Inflammatory macrophage treated with lipopolysaccharide for 1 hour (primary cell): ENCODE data around the gene SPIB.

Experiments
- DNase-seq, 2 donors: peaks; one replicate each; pipeline ENCODE4 v3.0.0-alpha.2; 2020 to 2022

SPIB gene

DNA sequence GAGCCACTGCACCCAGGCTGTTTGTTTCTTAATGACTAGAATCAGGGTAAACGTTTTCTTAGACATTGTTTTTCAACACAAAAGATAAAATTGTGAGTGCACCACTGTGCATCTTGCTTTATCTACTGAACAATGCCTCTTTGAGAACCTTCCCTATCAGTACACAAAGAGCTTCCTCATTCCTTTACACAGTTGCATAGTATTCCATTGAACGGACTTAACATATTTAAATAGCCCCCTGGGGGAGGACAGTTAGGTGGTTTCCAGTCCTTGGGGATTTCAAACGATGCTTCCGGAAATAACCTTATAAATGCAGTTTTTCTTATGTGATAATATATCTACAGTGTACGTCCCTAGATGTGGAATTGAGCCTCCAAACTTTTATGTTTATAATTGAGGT is 26.0 kb upstream of the SPIB start:
- no peak for DNase-seq

DNA sequence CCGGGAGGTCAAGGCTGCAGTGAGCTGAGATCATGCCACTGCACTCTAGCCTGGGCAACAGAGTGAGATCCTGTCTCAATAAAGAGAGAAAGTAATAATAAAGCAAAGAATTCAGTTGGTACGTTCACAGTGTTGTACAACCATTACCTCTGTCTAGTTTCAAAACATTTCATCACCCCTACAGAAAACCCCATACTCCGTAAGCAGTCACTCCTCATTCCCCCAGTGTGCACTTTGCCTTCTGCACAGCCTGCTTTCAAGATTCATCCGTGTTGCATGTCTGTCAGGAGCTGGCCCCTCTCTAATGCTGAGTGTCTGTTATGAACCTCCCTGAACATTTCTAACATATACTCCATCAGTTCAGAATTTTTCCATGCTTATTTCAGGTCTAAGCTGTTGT is 25.1 kb upstream of the SPIB start:
- DNase-seq: no peak

DNA sequence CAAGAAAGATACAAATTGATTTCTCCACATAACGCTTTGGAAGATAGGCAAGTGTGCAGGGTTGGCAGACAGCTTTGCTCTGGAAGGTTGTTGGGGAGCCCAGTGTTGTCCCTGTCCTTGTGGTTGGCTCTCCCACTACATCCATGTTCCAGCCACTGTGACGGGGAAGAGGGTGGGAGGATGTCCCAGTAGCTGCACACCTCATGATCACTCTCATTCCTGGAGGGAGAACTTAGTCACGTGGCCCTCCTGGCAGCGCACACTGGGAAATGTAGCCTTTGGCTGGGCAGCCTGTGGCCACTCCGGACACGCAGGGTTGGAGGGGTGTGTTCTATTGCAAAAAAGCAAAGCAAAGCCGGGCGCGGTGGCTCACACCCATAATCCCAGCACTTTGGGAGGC is 24.7 kb upstream of the SPIB start:
- DNase-seq: no peak

DNA sequence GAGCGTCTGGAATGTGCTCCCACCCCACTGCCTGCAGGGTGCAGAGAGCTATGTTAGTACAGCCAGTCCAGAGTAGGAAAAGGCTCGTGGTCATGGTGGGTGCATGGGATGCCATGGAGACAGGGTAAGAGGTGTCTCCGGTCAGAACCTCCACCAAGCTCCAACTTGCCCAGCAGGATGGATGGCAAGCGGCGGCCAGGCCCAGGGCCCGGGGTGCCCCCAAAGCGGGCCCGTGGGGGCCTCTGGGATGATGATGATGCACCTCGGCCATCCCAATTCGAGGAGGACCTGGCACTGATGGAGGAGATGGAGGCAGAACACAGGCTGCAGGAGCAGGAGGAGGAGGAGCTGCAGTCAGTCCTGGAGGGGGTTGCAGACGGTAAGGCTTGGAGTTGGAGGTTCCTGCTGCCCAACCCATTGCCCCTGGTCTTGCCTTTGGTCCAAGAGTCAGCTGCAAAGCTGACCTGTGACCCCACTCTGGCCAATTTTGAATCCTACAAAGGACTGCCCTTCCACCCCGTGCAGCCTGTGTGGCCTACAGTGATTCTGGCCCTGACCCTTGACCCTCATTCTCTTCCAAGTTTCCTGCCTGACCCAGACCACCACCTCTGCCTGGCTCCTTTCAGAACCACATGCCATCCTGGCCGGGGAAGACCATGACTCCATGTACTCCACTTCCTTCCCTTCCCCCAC is 19.9 kb upstream of the SPIB start:
- DNase-seq: no peak

DNA sequence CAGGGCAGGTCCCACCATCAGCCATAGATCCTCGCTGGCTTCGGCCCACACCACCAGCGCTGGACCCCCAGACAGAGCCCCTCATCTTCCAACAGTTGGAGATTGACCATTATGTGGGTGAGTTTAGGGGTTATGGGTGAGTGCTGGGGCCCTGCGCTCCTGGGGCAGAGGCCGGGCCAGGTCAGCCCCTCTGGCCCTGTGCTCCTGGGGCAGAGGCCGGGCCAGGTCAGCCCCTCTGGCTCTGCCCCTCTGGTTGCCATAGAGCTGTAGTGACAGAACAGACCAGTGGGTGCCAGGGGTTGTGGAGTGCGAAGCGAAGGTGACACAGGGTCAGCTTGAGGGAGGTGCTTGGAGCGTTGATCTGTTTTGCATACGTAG is 19.4 kb upstream of the SPIB start:
- no peak for DNase-seq

DNA sequence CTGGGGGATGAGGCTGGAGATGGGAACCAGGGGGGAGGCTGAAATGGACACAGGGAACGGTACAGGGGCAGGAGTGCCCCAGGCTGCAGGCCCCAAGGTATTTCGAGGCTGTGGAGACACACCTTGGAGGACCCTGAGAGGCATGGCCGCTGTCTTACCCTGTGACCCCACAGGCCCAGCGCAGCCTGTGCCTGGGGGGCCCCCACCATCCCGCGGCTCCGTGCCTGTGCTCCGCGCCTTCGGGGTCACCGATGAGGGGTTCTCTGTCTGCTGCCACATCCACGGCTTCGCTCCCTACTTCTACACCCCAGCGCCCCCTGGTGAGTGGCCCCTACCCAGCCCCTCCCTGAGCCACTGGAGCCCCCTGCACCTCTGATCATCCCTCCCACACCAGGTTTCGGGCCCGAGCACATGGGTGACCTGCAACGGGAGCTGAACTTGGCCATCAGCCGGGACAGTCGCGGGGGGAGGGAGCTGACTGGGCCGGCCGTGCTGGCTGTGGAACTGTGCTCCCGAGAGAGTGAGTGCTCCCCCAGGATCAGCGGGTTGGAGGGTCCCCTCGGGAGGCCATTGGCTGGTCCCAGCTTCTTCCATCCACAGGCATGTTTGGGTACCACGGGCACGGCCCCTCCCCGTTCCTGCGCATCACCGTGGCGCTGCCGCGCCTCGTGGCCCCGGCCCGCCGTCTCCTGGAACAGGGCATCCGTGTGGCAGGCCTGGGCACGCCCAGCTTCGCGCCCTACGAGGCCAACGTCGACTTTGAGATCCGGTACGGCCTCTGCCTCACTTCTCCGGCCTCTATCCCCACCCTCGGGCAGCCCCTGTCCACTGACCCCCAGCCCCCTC is 16.9 kb upstream of the SPIB start:
- DNase-seq: no peak

DNA sequence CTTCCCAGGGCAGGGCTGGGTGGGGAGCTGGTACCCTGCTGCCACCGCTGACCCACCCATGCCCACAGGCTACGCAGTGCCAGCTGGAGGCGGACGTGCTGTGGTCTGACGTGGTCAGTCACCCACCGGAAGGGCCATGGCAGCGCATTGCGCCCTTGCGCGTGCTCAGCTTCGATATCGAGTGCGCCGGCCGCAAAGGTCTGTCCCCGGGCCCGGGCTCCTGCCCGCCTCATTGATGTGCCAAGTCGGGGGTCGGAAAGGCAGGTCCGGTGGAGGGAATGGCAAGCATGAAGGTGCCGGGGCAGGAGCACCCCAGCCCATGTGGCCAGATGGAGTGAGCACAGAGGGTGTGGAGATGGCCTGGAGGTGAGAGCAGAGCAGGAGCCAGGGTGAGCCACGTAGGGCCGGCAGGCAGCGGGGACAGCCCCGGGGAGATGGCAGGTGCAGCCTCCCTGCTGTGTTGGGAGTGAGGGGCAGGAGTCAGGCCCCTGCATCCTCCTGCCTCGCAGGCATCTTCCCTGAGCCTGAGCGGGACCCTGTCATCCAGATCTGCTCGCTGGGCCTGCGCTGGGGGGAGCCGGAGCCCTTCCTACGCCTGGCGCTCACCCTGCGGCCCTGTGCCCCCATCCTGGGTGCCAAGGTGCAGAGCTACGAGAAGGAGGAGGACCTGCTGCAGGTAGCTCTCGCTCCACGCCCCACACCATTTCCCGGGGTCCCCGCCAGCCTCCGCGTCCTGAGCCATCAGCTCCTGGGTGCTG is 16.0 kb upstream of the SPIB start:
- DNase-seq: no peak

DNA sequence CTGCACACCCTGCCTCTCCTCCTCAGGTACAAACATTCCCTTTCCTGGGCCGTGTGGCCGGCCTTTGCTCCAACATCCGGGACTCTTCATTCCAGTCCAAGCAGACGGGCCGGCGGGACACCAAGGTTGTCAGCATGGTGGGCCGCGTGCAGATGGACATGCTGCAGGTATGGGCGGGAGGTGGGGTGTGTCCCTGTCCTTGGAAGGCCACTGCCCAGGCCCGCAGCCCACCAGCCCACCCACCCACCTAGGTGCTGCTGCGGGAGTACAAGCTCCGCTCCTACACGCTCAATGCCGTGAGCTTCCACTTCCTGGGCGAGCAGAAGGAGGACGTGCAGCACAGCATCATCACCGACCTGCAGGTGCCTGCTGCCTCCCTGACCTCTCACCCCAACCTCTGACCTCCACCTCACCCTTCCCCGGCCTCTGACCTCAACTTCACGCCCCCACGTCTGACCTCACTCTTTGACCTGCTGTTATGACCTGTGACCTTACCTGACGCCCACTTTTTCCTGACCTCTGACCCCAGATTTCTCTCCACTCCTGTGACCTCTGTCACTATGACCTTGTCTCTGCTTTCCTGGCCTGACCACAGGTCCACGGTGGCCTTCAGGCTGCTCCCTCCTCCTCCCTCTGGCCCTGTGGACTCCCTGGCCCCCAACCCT is 12.4 kb upstream of the SPIB start:
- no peak for DNase-seq

DNA sequence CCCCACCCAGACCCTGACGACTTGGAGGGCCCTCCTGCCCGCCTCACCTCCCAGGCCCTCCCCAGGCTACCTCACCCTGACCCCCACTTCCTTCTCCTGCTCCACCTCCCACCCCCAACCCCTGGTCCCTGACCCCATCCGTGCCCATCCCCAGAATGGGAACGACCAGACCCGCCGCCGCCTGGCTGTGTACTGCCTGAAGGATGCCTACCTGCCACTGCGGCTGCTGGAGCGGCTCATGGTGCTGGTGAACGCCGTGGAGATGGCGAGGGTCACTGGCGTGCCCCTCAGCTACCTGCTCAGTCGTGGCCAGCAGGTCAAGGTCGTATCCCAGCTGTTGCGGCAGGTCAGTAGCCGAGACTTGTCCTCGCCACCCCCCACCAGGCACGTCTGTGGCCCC is 11.9 kb upstream of the SPIB start:
- no peak for DNase-seq

DNA sequence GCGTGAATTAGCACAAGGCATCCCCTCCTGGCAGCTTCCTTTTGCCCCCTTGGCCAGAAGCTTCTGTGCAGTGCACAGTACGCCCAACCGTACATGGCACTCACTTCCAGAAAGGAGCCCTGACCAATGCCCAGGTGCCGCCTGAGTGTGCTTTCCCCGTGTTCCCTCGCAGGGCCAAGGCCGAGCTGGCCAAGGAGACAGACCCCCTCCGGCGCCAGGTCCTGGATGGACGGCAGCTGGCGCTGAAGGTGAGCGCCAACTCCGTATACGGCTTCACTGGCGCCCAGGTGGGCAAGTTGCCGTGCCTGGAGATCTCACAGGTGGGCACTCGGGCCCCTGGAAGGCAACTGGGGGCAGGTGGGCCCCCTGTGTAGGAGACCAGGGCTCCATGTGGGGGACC is 9.4 kb upstream of the SPIB start:
- no peak for DNase-seq

DNA sequence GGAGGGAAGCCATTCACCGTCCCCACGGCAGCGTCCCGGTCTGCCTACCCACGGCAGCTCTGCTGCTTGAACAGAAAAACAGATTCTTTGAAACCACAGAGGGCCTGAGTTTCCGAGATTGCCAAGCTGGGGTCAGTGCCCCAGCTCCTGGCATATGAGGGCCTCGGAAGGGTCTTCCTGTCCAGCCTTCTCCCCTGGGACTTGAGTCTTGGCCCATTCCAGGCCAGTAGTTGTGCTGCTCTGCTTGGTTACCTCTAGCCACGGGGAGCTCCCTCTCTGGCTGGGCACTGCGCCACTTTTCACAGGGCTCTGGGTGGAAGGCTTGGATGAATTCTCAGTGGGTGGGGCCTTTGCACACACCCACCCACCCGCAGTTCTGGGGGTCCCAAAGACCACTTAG is 8.6 kb upstream of the SPIB start:
- no peak for DNase-seq

DNA sequence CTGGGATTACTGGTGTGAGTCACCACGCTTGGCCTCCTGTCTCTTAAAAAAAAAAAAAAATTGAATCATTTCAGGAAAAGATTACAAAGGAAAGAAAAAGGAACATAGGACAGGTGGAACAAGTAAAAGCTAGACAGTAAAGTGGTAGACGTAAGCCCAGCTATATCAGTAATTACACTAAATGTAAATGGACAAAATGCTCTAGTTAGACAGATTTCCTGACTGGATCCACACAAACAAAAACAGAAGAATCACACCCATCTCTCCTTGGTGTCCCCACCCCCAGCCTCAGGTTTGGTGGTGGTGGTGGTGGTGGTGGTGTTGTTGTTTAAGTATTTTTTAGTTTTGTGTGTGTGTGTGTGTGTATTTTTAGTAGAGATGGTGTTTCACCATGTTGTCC is 6.3 kb upstream of the SPIB start:
- no peak for DNase-seq

DNA sequence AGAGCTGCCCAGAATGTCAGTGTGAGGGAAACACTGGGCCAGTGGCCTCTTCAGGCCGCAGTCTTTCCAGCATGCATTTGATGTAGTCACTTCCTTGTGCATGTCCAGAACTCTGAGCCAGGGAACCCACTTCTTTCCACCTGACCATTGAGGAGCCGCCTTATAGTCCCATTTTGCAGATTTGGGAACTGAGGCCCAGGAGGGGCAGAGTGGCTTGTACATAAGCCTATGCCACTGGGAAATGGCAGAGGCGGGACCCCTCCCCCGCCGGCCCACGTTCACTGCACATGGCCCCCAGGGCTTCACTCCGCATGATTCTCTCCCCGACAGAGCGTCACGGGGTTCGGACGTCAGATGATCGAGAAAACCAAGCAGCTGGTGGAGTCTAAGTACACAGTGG is 5.6 kb upstream of the SPIB start:
- DNase-seq: no peak

DNA sequence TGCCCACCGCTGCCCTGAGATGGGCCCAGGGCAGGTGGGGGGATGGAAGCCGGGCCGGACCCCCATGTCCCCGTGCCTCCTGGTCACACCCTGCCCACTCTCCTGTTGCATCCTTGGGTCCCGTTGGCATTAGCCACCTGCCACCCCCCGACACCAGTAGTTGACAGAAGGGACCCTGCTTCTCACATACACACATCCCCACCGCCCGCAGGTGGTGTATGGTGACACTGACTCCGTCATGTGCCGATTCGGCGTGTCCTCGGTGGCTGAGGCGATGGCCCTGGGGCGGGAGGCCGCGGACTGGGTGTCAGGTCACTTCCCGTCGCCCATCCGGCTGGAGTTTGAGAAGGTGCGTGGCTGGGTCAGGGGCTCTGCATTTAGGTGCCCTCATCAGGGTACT is 5.2 kb upstream of the SPIB start:
- DNase-seq: no peak

DNA sequence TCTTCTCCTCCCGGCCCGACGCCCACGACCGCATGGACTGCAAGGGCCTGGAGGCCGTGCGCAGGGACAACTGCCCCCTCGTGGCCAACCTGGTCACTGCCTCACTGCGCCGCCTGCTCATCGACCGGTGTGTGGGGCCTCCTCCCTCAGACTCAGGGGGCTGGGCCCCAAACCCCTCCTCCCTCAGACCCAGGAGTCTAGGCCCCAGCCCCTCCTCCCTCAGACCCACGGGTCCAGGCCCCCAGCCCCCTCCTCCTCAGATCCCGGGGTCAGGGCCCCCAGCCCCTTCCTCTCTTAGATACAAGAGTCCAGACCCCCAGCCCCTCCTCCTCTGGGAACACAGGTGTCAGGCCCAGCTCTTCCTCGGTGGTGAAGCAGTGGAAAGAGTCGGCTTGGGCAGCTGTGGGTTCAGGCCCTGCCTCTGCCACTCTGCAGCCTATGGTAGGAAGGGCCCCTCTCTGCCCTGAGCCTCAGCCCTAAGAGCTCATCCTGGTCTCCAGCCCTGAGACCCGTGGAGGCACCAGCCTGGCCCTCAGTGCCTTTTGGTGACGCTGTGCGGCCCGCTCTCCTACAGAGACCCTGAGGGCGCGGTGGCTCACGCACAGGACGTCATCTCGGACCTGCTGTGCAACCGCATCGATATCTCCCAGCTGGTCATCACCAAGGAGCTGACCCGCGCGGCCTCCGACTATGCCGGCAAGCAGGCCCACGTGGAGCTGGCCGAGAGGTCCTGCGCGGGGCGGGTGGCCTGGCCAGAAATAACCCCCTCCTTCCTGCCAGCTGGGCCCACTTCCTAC is 3.7 kb upstream of the SPIB start:
- DNase-seq: peak; percentile 63 to 87

DNA sequence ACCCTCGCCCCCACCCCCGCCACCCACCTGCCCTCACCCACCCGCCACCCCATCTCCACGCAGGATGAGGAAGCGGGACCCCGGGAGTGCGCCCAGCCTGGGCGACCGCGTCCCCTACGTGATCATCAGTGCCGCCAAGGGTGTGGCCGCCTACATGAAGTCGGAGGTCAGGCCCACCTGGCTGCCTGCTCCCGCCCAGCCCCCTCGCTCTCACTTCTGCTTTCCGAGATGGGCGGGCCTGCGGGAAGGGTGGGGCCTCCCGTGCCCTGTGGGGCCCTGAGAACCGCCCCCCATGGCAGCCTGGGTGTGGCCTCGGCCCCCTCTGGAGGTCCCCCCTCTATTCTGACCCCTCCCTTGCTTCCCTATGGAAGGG is 3.1 kb upstream of the SPIB start:
- peak; percentile 23 to 38 for DNase-seq

DNA sequence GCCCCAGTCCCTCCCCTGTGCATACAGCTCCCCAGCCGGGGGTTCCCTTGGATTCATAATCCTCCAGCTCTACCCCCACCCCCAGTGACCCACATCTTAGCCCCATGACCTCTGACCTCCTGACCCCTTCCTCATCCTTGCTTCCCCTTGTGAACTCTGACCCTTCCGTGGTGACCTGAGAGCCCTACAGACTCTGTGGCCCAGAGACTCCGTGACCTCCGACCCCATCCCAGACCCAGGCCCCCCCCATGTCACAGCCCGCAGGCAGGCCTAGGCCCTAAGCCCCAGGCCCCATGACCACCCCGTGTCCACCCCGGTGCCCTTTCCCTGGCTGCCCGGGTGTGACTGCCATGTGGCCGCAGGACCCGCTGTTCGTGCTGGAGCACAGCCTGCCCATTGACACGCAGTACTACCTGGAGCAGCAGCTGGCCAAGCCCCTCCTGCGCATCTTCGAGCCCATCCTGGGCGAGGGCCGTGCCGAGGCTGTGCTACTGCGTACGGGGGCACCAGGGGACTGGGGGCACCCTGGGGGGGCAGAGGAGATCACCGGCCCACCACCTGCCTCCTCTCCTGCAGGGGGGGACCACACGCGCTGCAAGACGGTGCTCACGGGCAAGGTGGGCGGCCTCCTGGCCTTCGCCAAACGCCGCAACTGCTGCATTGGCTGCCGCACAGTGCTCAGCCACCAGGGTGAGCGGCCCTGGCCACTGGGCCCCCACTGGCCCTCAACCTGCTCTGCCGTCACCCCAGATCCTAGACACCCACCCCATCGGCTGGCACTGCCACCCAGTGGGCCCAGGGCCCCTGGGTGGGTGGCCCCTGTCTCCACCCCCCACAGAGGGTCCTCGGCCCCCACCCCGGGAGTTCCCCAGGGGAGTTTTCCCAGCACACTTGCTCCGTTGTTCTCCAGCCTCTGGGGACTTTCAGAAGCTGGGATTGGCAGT is 2.4 kb upstream of the SPIB start:
- DNase-seq: no peak

DNA sequence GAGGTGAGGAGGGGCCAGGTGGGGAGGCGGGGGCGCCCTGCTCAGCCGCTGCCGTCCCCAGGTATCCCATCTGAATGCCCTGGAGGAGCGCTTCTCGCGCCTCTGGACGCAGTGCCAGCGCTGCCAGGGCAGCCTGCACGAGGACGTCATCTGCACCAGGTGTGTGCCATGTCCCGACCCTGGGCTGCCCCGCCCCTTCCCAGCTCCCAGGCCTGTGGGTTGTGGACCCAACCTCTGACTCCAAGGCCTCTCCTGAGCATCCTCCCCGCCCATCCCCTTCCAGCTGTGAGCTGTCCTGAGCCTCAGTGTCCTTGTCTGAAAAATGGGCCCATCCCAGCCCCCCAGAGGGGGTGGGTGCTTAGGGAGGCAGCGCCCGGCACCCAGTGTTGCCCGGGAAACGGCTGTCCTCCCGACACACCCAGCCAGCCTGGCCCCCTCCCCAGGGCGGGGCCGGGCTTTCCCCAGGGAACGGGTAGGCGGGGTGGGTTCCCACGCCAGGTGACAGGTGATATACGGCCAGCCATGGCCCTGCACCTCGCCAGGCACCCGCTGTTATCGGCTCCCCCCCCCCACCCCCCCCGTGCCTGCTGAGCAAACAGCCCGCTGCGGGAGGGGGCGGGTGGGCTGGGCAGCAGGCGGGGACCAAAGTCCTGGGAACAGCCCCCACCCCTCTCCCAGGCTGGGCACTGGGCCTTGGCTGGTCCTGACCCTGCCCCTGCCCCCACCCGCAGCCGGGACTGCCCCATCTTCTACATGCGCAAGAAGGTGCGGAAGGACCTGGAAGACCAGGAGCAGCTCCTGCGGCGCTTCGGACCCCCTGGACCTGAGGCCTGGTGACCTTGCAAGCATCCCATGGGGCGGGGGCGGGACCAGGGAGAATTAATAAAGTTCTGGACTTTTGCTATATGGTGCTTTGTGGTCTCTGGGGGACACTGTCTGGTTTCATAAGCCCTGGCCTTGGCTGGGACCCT is 1.3 kb upstream of the SPIB start:
- DNase-seq: no peak

DNA sequence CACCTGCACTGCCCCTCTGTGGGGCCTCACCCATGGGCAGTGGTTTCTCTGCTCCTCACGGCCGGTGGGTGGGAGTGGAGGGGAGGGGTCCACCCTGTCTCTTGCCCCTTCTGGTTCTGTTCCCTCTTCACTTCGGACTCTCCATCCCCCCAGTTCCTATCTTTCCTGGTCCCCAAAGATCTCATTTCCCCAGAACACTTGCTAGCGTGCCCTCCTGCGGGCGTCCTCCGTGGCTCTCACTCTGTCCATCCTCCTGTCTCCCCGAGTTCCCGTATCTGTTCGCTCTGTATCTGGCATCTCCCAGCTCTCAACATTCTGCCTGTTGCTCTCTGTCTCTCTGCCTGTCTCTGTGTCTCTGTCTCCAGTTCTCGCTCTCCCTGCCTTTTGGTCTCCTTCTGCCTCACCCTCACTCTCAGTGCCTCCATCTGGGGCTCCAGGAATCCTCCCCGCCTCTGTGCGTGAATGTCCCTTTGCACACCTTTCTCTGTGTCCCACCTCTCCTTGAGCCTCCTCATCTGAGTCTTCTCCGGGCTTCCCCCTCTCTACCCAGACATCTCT is 363 bp downstream of the SPIB start:
- no peak for DNase-seq

DNA sequence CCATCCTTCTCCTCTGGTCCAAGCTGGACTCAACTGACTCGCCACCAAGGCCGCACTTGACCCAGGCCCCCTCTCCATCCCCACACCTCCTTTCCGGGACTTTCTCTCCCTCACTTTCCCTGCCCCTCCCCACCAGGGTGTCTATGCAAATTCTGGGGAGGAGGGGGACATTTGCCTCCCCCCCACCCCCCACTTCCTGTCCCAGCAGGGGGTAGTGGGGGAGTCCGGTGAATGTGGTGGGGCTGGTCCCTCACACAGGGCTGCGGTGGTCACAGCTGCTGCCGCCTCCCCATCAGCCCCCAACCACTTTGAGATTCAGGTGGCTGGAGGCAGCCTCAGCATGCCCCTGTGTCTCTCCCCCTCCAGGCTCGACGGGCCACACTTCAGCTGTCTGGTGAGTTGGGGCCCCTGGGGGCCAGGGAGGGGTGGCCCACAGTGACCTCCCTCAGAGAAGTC is 870 bp downstream of the SPIB start:
- no peak for DNase-seq
